K562 (cell line): ENCODE measurements around the gene HMCN1. TPM values are rescaled to one million over a fixed set of nuclear protein-coding genes. Genes with fewer than 3 reads are reported as not detected.
A peak's percentile ranks its signal among the peaks of the same experiment; 100 is the strongest.

Experiments used
- BMI1 ChIP-seq: fragments of 150-350 bp; IDR thresholded peaks from 2 replicates; pipeline ENCODE4 v1.6.1; 2014; ENCODE audit warnings: low read length
- CREB5 ChIP-seq: fragments of 250-450 bp; sonication (Bioruptor Pico); IDR thresholded peaks from 2 replicates; pipeline ENCODE4 v1.5.0; 2020; ENCODE audit warnings: mild to moderate bottlenecking
- HDGF ChIP-seq: fragments of 450-650 bp; IDR thresholded peaks from 2 replicates; pipeline ENCODE4 v1.6.1; 2016
- MTA3 ChIP-seq: fragments of 450-650 bp; formaldehyde crosslinking; IDR thresholded peaks from 2 replicates; pipeline ENCODE4 v1.6.1; 2017; ENCODE audit warnings: mild to moderate bottlenecking, borderline replicate concordance
- PHF21A ChIP-seq: fragments of 450-650 bp; IDR thresholded peaks from 2 replicates; pipeline ENCODE4 v1.6.1; 2017; ENCODE audit warnings: low read depth, borderline replicate concordance
- PRDM10 ChIP-seq: fragments of 450-650 bp; IDR thresholded peaks from 2 replicates; pipeline ENCODE4 v1.6.1; 2018; ENCODE audit not compliant: partially characterized antibody
- SOX6 ChIP-seq: fragments of 450-650 bp; IDR thresholded peaks from 2 replicates; pipeline ENCODE4 v1.6.1; 2014; ENCODE audit warnings: mild to moderate bottlenecking
- SPI1 ChIP-seq: IDR thresholded peaks from 2 replicates; pipeline ENCODE4 v1.6.1; 2011; ENCODE audit warnings: low read depth, low read length, control low read depth, borderline replicate concordance
- TGIF2 ChIP-seq: sonication (generic); formaldehyde crosslinking; IDR thresholded peaks from 2 replicates; pipeline ENCODE4 v1.8.1; 2022; ENCODE audit warnings: mild to moderate bottlenecking, missing genetic modification reagents, moderate library complexity
- ZC3H11A ChIP-seq: IDR thresholded peaks from 2 replicates; pipeline ENCODE4 v1.6.1; 2012; ENCODE audit warnings: low read depth, low read length, improper control_type of control experiment
- ZNF408 ChIP-seq: fragments of 250-450 bp; sonication (Bioruptor Pico); IDR thresholded peaks from 2 replicates; pipeline ENCODE4 v1.4.0; 2020; ENCODE audit warnings: low read depth, mild to moderate bottlenecking, moderate library complexity
- ZNF695 ChIP-seq: fragments of 450-650 bp; formaldehyde crosslinking; IDR thresholded peaks from 2 replicates; pipeline ENCODE4 v1.4.0; 2020; ENCODE audit warnings: mild to moderate bottlenecking, moderate library complexity
- polyA plus RNA-seq, 8 experiments: library from polyadenylated mRNA; depleted of rRNA in 4 of 8; stranded (reverse) in 5 of 8; unstranded in 3 of 8; fragments of >200 nt; fragmentation: Nextera tagmentation in 2 of 8; fragmentation: Illumina TruSeq in 1 of 8; extraction: Ambion mirVana in 2 of 8; extraction: Trizol in 1 of 8; gene quantifications; 2 replicates each; pipeline versions ENCODE4 v1.2.1 to v1.2.3, GENCODE V29; 2011 to 2014; ENCODE audit warnings: inconsistent platforms in 1 of 8, missing spikeins in 1 of 8
- total RNA-seq, 7 experiments: library from RNA; depleted of rRNA in 6 of 7; stranded (reverse); fragments of >200 nt in 6 of 7; fragmentation: Illumina TruSeq in 2 of 7; extraction: Trizol in 2 of 7; gene quantifications; 2 replicates each; pipeline versions ENCODE4 v1.2.1 to v1.2.3, GENCODE V29; 2011 to 2021; ENCODE audit warnings: low replicate concordance in 1 of 7
- TF ChIP-seq, protein P1 (sequence below), 2 experiments: IDR thresholded peaks; 2 replicates each; pipeline ENCODE4 v1.6.1; 2011; ENCODE audit warnings: borderline replicate concordance in 1 of 2, control low read depth in 1 of 2, low read depth in 1 of 2, low read length in 1 of 2, mild to moderate bottlenecking in 1 of 2, mixed read lengths in 1 of 2, moderate library complexity in 1 of 2; ENCODE audit not compliant: insufficient read depth in 1 of 2, insufficient read length in 1 of 2, poor library complexity in 1 of 2, severe bottlenecking in 1 of 2; ENCODE audit errors: extremely low read depth in 1 of 2
- TF ChIP-seq, protein P2 (sequence below): fragments of 200-400 bp; formaldehyde crosslinking; IDR thresholded peaks from 2 replicates; pipeline ENCODE4 v1.6.1; 2017; ENCODE audit warnings: mild to moderate bottlenecking, low read depth, low read length, moderate library complexity
- TF ChIP-seq, protein P3 (sequence below): sonication (generic); formaldehyde crosslinking; IDR thresholded peaks from 2 replicates; pipeline ENCODE4 v1.8.0; 2023; ENCODE audit warnings: mild to moderate bottlenecking, missing genetic modification reagents

Gene HMCN1
- total and polyA plus RNA-seq, 9 of the 15 experiments (the other 6 are each of a cell fraction or from before 2014, with no cell fraction given): 0.07 to 0.36 (median 0.21) TPM

- TF ChIP-seq SOX6 (peak; percentile 93), BMI1 (no peak), SPI1 (peak; percentile 49), MTA3 (peak; percentile 60; the same call in 1 of the 2 replicates), TGIF2 (no peak), ZNF695 (no peak), ZC3H11A (no peak), CREB5 (CRISPR knock-in tag) (no peak), PHF21A (peak; percentile 47; the same call in 1 of the 2 replicates), HDGF (no peak), PRDM10 (peak; percentile 48), ZNF408 (no peak)
- TF ChIP-seq, protein P1, sequence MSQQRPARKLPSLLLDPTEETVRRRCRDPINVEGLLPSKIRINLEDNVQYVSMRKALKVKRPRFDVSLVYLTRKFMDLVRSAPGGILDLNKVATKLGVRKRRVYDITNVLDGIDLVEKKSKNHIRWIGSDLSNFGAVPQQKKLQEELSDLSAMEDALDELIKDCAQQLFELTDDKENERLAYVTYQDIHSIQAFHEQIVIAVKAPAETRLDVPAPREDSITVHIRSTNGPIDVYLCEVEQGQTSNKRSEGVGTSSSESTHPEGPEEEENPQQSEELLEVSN (IDR thresholded peaks at IDR 0.05; ENCODE audit: borderline replicate concordance in 1 of 2, extremely low read depth in 1 of 2, insufficient read depth in 1 of 2, insufficient read length in 1 of 2, low read depth in 1 of 2, low read length in 1 of 2, poor library complexity in 1 of 2, severe bottlenecking in 1 of 2): peak; percentile 26 to 80
- TF ChIP-seq, protein P2, sequence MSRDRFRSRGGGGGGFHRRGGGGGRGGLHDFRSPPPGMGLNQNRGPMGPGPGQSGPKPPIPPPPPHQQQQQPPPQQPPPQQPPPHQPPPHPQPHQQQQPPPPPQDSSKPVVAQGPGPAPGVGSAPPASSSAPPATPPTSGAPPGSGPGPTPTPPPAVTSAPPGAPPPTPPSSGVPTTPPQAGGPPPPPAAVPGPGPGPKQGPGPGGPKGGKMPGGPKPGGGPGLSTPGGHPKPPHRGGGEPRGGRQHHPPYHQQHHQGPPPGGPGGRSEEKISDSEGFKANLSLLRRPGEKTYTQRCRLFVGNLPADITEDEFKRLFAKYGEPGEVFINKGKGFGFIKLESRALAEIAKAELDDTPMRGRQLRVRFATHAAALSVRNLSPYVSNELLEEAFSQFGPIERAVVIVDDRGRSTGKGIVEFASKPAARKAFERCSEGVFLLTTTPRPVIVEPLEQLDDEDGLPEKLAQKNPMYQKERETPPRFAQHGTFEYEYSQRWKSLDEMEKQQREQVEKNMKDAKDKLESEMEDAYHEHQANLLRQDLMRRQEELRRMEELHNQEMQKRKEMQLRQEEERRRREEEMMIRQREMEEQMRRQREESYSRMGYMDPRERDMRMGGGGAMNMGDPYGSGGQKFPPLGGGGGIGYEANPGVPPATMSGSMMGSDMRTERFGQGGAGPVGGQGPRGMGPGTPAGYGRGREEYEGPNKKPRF: no peak
- TF ChIP-seq, protein P3, sequence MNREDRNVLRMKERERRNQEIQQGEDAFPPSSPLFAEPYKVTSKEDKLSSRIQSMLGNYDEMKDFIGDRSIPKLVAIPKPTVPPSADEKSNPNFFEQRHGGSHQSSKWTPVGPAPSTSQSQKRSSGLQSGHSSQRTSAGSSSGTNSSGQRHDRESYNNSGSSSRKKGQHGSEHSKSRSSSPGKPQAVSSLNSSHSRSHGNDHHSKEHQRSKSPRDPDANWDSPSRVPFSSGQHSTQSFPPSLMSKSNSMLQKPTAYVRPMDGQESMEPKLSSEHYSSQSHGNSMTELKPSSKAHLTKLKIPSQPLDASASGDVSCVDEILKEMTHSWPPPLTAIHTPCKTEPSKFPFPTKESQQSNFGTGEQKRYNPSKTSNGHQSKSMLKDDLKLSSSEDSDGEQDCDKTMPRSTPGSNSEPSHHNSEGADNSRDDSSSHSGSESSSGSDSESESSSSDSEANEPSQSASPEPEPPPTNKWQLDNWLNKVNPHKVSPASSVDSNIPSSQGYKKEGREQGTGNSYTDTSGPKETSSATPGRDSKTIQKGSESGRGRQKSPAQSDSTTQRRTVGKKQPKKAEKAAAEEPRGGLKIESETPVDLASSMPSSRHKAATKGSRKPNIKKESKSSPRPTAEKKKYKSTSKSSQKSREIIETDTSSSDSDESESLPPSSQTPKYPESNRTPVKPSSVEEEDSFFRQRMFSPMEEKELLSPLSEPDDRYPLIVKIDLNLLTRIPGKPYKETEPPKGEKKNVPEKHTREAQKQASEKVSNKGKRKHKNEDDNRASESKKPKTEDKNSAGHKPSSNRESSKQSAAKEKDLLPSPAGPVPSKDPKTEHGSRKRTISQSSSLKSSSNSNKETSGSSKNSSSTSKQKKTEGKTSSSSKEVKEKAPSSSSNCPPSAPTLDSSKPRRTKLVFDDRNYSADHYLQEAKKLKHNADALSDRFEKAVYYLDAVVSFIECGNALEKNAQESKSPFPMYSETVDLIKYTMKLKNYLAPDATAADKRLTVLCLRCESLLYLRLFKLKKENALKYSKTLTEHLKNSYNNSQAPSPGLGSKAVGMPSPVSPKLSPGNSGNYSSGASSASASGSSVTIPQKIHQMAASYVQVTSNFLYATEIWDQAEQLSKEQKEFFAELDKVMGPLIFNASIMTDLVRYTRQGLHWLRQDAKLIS (CRISPR knock-in tag): no peak
Measured at GRCh38 chr1:186082235-186082937, 348.2 kb downstream of the HMCN1 start (continued).
